ENCODE results near the gene U2AF1. TPM values are rescaled to one million over a fixed set of nuclear protein-coding genes. Genes with fewer than 3 reads are reported as not detected.
"Not testable (repeated sequence)": the region's sequence is repeated elsewhere in the genome, so short reads cannot be mapped to it uniquely, and the experiment has no call there.

The U2AF1 gene
- total RNA-seq, 1 experiment from 2014 or later, result 51.9 TPM

DNA sequence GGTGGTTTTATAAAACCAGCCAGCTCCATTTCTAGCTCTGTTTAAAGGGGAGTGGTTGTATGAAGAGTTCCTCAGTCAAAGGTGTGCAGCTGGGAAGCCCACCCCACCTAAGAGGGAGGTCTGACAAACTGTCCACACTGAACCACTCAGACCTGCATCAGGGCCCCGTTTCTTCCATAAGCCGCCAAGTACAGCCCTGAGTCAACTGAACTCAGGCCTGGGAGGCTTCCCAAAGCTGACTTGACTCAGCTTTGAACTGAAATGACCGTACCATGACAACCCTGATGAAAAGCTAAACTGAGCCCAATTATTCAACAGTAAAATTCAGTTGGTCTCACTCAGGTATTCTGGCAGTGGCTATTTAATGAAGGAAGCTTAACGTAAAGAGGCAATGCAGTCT is 5.1 kb downstream of the U2AF1 start:
- H3K9me3 Mint-ChIP-seq; H3K4me1 Mint-ChIP-seq; H3T11ph ChIP-seq (ENCODE audit: low read length); H3K27me3 ChIP-seq (ENCODE audit: insufficient read depth, low read length); H3K27ac ChIP-seq (ENCODE audit: insufficient read length, low read depth, low read length); H4K8ac ChIP-seq (replicated peaks; ENCODE audit: insufficient read length, low read depth, low read length); H3K79me1 ChIP-seq (ENCODE audit: insufficient read depth, low read depth, low read length, poor library complexity, severe bottlenecking); H3K14ac ChIP-seq (ENCODE audit: insufficient read depth, low read length); H4K20me1 ChIP-seq (ENCODE audit: control insufficient read depth, insufficient read depth, insufficient read length); H3K23me2 ChIP-seq (ENCODE audit: insufficient read length, low read depth, low read length, poor library complexity, severe bottlenecking); DNase-seq; H4K5ac ChIP-seq (ENCODE audit: insufficient read length, low read depth, low read length); H3K18ac ChIP-seq (ENCODE audit: insufficient read length, low read depth, low read length); H2BK5ac ChIP-seq (ENCODE audit: insufficient read length, low read length); H3K9ac ChIP-seq (ENCODE audit: extremely low read depth, insufficient read length, low read length); H3K4me3 Mint-ChIP-seq; H2AK5ac ChIP-seq (ENCODE audit: insufficient read length, low read length); H2BK120ac ChIP-seq (ENCODE audit: low read depth, low read length, poor library complexity, severe bottlenecking); H2AFZ ChIP-seq (ENCODE audit: low read length); H4K91ac ChIP-seq (ENCODE audit: insufficient read length, low read depth, low read length); H3K36me3 Mint-ChIP-seq (ENCODE audit: insufficient read depth in 1 of 3, low read depth in 3 of 3); H2BK12ac ChIP-seq (ENCODE audit: insufficient read length, low read depth, low read length); H3K27ac Mint-ChIP-seq; H2BK15ac ChIP-seq (ENCODE audit: low read depth, low read length); H3K9me3 ChIP-seq (ENCODE audit: control insufficient read depth, low read depth, low read length); H3K56ac ChIP-seq (ENCODE audit: insufficient read length, low read depth, low read length); H3K23ac ChIP-seq (ENCODE audit: insufficient read length, low read depth, low read length); H2BK20ac ChIP-seq (ENCODE audit: low read depth, low read length, poor library complexity, severe bottlenecking); H3K4ac ChIP-seq (ENCODE audit: low read depth, low read length); H3K4me2 ChIP-seq (ENCODE audit: insufficient read depth, insufficient read length, low read length); H3K79me2 ChIP-seq (ENCODE audit: insufficient read depth, low read length); H3K4me1 ChIP-seq (ENCODE audit: insufficient read depth, low read length); H3K27me3 Mint-ChIP-seq (ENCODE audit: low read depth): not testable (repeated sequence)
- WGBS (ENCODE audit: extremely low coverage, insufficient read length, low lambda C conversion rate), result no CpG with 5 or more reads among the region's 4 CpGs

DNA sequence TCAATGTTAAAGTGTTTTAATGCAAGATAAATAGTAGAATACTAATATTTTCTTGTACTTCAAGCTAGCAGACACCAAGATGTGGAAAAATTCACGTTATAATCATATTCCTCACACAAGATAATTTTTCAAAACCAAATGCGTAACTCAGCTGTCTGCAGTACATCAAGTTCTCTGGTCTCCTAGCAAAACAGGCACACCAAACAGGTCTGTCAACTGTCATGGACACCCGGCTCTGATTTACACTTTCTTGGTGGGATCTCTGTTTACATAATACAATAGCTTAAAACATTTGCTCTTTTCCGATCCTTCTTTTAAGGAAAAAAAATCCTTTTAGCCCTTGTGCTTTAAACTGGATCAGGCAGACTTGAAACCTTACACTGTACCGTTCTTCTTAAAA is 5.7 kb downstream of the U2AF1 start:
- not testable (repeated sequence) for H3K4me1 Mint-ChIP-seq; H3K9me3 ChIP-seq (ENCODE audit: control insufficient read depth, low read depth, low read length); H3K27ac Mint-ChIP-seq; H3K4me1 ChIP-seq (ENCODE audit: insufficient read depth, low read length); H3K9me3 Mint-ChIP-seq; H4K20me1 ChIP-seq (ENCODE audit: control insufficient read depth, insufficient read depth, insufficient read length); H3K56ac ChIP-seq (ENCODE audit: insufficient read length, low read depth, low read length); H3T11ph ChIP-seq (ENCODE audit: low read length); H3K4me2 ChIP-seq (ENCODE audit: insufficient read depth, insufficient read length, low read length); H3K36me3 Mint-ChIP-seq (ENCODE audit: insufficient read depth in 1 of 3, low read depth in 3 of 3); H3K27me3 ChIP-seq (ENCODE audit: insufficient read depth, low read length); H3K79me2 ChIP-seq (ENCODE audit: insufficient read depth, low read length); H2AK5ac ChIP-seq (ENCODE audit: insufficient read length, low read length); H3K79me1 ChIP-seq (ENCODE audit: insufficient read depth, low read depth, low read length, poor library complexity, severe bottlenecking); H4K8ac ChIP-seq (replicated peaks; ENCODE audit: insufficient read length, low read depth, low read length); H2BK15ac ChIP-seq (ENCODE audit: low read depth, low read length); H3K14ac ChIP-seq (ENCODE audit: insufficient read depth, low read length); H3K18ac ChIP-seq (ENCODE audit: insufficient read length, low read depth, low read length); H3K4ac ChIP-seq (ENCODE audit: low read depth, low read length); H2BK12ac ChIP-seq (ENCODE audit: insufficient read length, low read depth, low read length); H3K23ac ChIP-seq (ENCODE audit: insufficient read length, low read depth, low read length); H3K4me3 Mint-ChIP-seq; H3K27me3 Mint-ChIP-seq (ENCODE audit: low read depth); H3K27ac ChIP-seq (ENCODE audit: insufficient read length, low read depth, low read length); H3K23me2 ChIP-seq (ENCODE audit: insufficient read length, low read depth, low read length, poor library complexity, severe bottlenecking); H4K5ac ChIP-seq (ENCODE audit: insufficient read length, low read depth, low read length); H2AFZ ChIP-seq (ENCODE audit: low read length); H2BK120ac ChIP-seq (ENCODE audit: low read depth, low read length, poor library complexity, severe bottlenecking); H2BK20ac ChIP-seq (ENCODE audit: low read depth, low read length, poor library complexity, severe bottlenecking); H4K91ac ChIP-seq (ENCODE audit: insufficient read length, low read depth, low read length); H2BK5ac ChIP-seq (ENCODE audit: insufficient read length, low read length); H3K9ac ChIP-seq (ENCODE audit: extremely low read depth, insufficient read length, low read length); DNase-seq
- no CpG with 5 or more reads among the region's 5 CpGs for WGBS (ENCODE audit: extremely low coverage, insufficient read length, low lambda C conversion rate)
